VCaP (cell line): ENCODE measurements around the gene GPR171.

ENCODE experiments used
- H3K27ac ChIP-seq: fragments of 450-650 bp; 2 replicates; pipeline ENCODE4 v1.5.1; 2017
- CTCF ChIP-seq: fragments of 450-650 bp; conservative IDR thresholded peaks from 2 replicates; pipeline ENCODE4 v1.5.1; 2017; ENCODE audit warnings: mild to moderate bottlenecking, moderate library complexity

Gene GPR171

GRCh38 chr3:151230646-151231045, 27.6 kb upstream of the GPR171 start:
- no peak for TF ChIP-seq CTCF
- H3K27ac ChIP-seq, result no peak overlapping the region

GRCh38 chr3:151228666-151229040, 25.6 kb upstream of the GPR171 start:
- TF ChIP-seq CTCF, result no peak
- H3K27ac ChIP-seq, result no peak overlapping the region

GRCh38 chr3:151227807-151228665, 25.0 kb upstream of the GPR171 start:
- H3K27ac ChIP-seq, result no peak overlapping the region
- peak; percentile 91 for TF ChIP-seq CTCF

GRCh38 chr3:151227266-151227806, 24.3 kb upstream of the GPR171 start:
- no peak overlapping the region for H3K27ac ChIP-seq
- no peak for TF ChIP-seq CTCF

GRCh38 chr3:151226825-151227224, 23.8 kb upstream of the GPR171 start:
- no peak overlapping the region for H3K27ac ChIP-seq
- TF ChIP-seq CTCF, result no peak

- H3K27ac ChIP-seq, result no peak overlapping the region
- TF ChIP-seq CTCF, result no peak
Observed at GRCh38 chr3:151226088-151226563, 23.1 kb upstream of the GPR171 start.

GRCh38 chr3:151225040-151225975, 22.3 kb upstream of the GPR171 start:
- H3K27ac ChIP-seq, result no peak overlapping the region
- TF ChIP-seq CTCF, result no peak
